ENCODE results near the gene PIGZ. TPM values are rescaled to one million over a fixed set of nuclear protein-coding genes. Genes with fewer than 3 reads are reported as not detected.

Gene PIGZ
- total RNA-seq, 1 experiment from 2014 or later: 0.15 TPM

DNA sequence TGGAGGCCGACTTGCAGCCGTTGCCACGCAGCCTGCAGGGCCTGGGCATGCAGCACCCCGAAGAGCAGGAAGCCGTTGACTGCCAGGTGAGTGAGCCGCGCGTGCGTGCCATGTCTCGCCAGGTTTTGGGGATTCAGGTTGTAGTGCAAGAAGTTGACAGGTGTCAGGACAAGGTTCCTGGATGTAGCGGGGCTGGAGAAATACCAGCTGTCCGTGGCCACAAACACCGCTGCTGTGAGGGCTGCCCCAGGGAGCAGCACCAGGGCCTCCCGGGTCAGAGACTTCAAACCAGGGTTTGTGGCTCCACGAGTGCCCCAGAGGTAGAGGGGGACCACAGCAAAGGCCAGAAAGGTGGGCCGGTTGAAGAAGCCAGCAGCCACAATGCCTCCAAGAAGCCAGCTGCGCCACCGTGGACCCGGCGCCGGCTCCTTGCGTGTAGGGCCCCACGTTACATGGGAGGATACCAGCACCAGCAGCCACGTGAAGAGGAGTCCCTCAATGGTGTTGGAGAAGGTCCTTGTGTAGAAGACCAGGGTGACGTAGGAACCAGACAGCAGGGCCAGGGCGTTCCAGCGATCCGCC, 20.7 kb downstream of the PIGZ start:
- no peak overlapping the region for H3K9ac ChIP-seq (ENCODE audit: extremely low read depth, insufficient read length, low read length)
- no peak overlapping the region for H3K4me3 Mint-ChIP-seq

More for the DNA sequence above, 20.7 kb downstream of the PIGZ start:
- Histone ChIP-seq H3K4me2 (ENCODE audit: insufficient read depth, insufficient read length, low read length) (no peak overlapping the region), H3K9me3 (ENCODE audit: control insufficient read depth, low read depth, low read length) (no peaks in the 10 kb centered on the region), H3K23ac (ENCODE audit: insufficient read length, low read depth, low read length) (no peak overlapping the region), H4K91ac (ENCODE audit: insufficient read length, low read depth, low read length) (no peak overlapping the region), H3K27ac (ENCODE audit: insufficient read length, low read depth, low read length) (no peak overlapping the region), H3K14ac (ENCODE audit: insufficient read depth, low read length) (no peak overlapping the region), H2BK5ac (ENCODE audit: insufficient read length, low read length) (no peak overlapping the region), H3K27me3 (ENCODE audit: insufficient read depth, low read length) (no peaks in the 10 kb centered on the region), H3K56ac (ENCODE audit: insufficient read length, low read depth, low read length) (no peak overlapping the region), H4K8ac (replicated peaks; ENCODE audit: insufficient read length, low read depth, low read length) (no peak overlapping the region), H3T11ph (ENCODE audit: low read length) (no peak overlapping the region), H2BK120ac (ENCODE audit: low read depth, low read length, poor library complexity, severe bottlenecking) (no peak overlapping the region), H3K4me1 (ENCODE audit: insufficient read depth, low read length) (peaks cover 3% of the 10 kb centered on the region; the same call in 1 of the 2 replicates), H3K4ac (ENCODE audit: low read depth, low read length) (no peak overlapping the region), H3K79me1 (ENCODE audit: insufficient read depth, low read depth, low read length, poor library complexity, severe bottlenecking) (peaks cover 2% of the 10 kb centered on the region), H4K5ac (ENCODE audit: insufficient read length, low read depth, low read length) (no peak overlapping the region), H2AK5ac (ENCODE audit: insufficient read length, low read length) (no peak overlapping the region), H2AFZ (ENCODE audit: low read length) (no peak overlapping the region), H3K23me2 (ENCODE audit: insufficient read length, low read depth, low read length, poor library complexity, severe bottlenecking) (peaks cover 6% of the 10 kb centered on the region), H2BK20ac (ENCODE audit: low read depth, low read length, poor library complexity, severe bottlenecking) (no peak overlapping the region), H3K79me2 (ENCODE audit: insufficient read depth, low read length) (peaks cover 8% of the 10 kb centered on the region; the same call in 1 of the 2 replicates), H2BK12ac (ENCODE audit: insufficient read length, low read depth, low read length) (no peak overlapping the region), H2BK15ac (ENCODE audit: low read depth, low read length) (no peak overlapping the region), H3K18ac (ENCODE audit: insufficient read length, low read depth, low read length) (no peak overlapping the region), H4K20me1 (ENCODE audit: control insufficient read depth, insufficient read depth, insufficient read length) (no peaks in the 10 kb centered on the region)
- TF ChIP-seq, protein P1, sequence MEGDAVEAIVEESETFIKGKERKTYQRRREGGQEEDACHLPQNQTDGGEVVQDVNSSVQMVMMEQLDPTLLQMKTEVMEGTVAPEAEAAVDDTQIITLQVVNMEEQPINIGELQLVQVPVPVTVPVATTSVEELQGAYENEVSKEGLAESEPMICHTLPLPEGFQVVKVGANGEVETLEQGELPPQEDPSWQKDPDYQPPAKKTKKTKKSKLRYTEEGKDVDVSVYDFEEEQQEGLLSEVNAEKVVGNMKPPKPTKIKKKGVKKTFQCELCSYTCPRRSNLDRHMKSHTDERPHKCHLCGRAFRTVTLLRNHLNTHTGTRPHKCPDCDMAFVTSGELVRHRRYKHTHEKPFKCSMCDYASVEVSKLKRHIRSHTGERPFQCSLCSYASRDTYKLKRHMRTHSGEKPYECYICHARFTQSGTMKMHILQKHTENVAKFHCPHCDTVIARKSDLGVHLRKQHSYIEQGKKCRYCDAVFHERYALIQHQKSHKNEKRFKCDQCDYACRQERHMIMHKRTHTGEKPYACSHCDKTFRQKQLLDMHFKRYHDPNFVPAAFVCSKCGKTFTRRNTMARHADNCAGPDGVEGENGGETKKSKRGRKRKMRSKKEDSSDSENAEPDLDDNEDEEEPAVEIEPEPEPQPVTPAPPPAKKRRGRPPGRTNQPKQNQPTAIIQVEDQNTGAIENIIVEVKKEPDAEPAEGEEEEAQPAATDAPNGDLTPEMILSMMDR (conservative IDR thresholded peaks at IDR 0.05): no peak
- Mint-ChIP-seq H3K9me3 (no peaks in the 10 kb centered on the region), H3K27me3 (ENCODE audit: low read depth) (peaks cover 15% of the 10 kb centered on the region), H3K36me3 (ENCODE audit: insufficient read depth in 1 of 3, low read depth in 3 of 3) (peaks cover 0 to 7% (median 4%) of the 10 kb centered on the region in 3 experiments; a peak in 3 of 7 replicates), H3K4me1 (peaks cover 18 to 20% of the 10 kb centered on the region in 2 experiments), H3K27ac (no peak overlapping the region)
- no CpG with 5 or more reads among the region's 28 CpGs for WGBS (ENCODE audit: extremely low coverage, insufficient read length, low lambda C conversion rate)
- DNase-seq: no peak
